SK-N-SH (cell line): ENCODE measurements around the gene ARHGAP26.

Source experiments
- CTCF ChIP-seq: fragments of 200-600 bp; sonication (generic); IDR thresholded peaks from 2 replicates; pipeline ENCODE4 v1.6.1; 2017; ENCODE audit warnings: antibody characterized with exemption, mild to moderate bottlenecking, moderate library complexity
- EP300 ChIP-seq, 2 experiments: IDR thresholded peaks; 2 replicates each; pipeline versions ENCODE4 v1.4.0 to v1.6.1; 2012; ENCODE audit warnings: borderline replicate concordance in 1 of 2, low read depth in 1 of 2, low read length in 1 of 2
- EZH2phosphoT487 ChIP-seq: fragments of 200-600 bp; sonication (generic); IDR thresholded peaks from 2 replicates; pipeline ENCODE4 v1.6.1; 2017; ENCODE audit warnings: low read depth, mixed run types, mild to moderate bottlenecking, antibody characterized with exemption, moderate library complexity, borderline replicate concordance
- FOXJ3 ChIP-seq: sonication (generic); formaldehyde crosslinking; IDR thresholded peaks from 2 replicates; pipeline ENCODE4 v1.5.1; 2020; ENCODE audit warnings: mild to moderate bottlenecking, missing genetic modification reagents
- FOXM1 ChIP-seq: IDR thresholded peaks from 2 replicates; pipeline ENCODE4 v1.4.0; 2012; ENCODE audit warnings: low read depth, mild to moderate bottlenecking
- GATA2 ChIP-seq: sonication (generic); formaldehyde crosslinking; IDR thresholded peaks from 2 replicates; pipeline ENCODE4 v1.5.0; 2020; ENCODE audit warnings: mild to moderate bottlenecking, missing genetic modification reagents
- MEF2A ChIP-seq: IDR thresholded peaks from 2 replicates; pipeline ENCODE4 v1.4.0; 2012; ENCODE audit warnings: low read depth, borderline replicate concordance
- POLR2AphosphoS5 ChIP-seq: IDR thresholded peaks from 2 replicates; pipeline ENCODE4 v1.6.1; 2012; ENCODE audit warnings: low read depth, low read length
- REST ChIP-seq: IDR thresholded peaks from 2 replicates; pipeline ENCODE4 v1.6.1; 2012; ENCODE audit warnings: mild to moderate bottlenecking, low read depth, low read length, moderate library complexity
- RXRA ChIP-seq: IDR thresholded peaks from 2 replicates; pipeline ENCODE4 v1.4.0; 2012; ENCODE audit warnings: low read depth, mild to moderate bottlenecking, borderline replicate concordance
- SIN3A ChIP-seq: IDR thresholded peaks from 2 replicates; pipeline ENCODE4 v1.6.1; 2012; ENCODE audit warnings: low read depth, mild to moderate bottlenecking, low read length, moderate library complexity, borderline replicate concordance

- TF ChIP-seq EP300 (IDR thresholded peaks at IDR 0.05; ENCODE audit: borderline replicate concordance in 1 of 2, low read depth in 1 of 2, low read length in 1 of 2) = no peak
- no peak for TF ChIP-seq CTCF
- no peak for TF ChIP-seq POLR2AphosphoS5
- TF ChIP-seq SIN3A = no peak
- TF ChIP-seq REST = no peak
- TF ChIP-seq GATA2 (CRISPR knock-in tag) = no peak
- TF ChIP-seq RXRA = no peak
- TF ChIP-seq FOXM1 = no peak
- TF ChIP-seq MEF2A = no peak
- TF ChIP-seq FOXJ3 (CRISPR knock-in tag) = no peak
- TF ChIP-seq EZH2phosphoT487 = no peak
Measured at GRCh38 chr5:143205883-143206195, 435.7 kb downstream of the ARHGAP26 start.
